CD4-positive, alpha-beta T cell treated with Interleukin-15 for 4 hours (primary cell): ENCODE measurements around the gene OR2S2.
A peak's percentile ranks its signal among the peaks of the same experiment; 100 is the strongest.
"Not testable (repeated sequence)": the region's sequence is repeated elsewhere in the genome, so short reads cannot be mapped to it uniquely, and the experiment has no call there.

Experiments
- DNase-seq: peaks from one replicate; pipeline ENCODE4 v3.0.0-alpha.2; 2020; ENCODE audit warnings: low spot score

The OR2S2 gene

DNA sequence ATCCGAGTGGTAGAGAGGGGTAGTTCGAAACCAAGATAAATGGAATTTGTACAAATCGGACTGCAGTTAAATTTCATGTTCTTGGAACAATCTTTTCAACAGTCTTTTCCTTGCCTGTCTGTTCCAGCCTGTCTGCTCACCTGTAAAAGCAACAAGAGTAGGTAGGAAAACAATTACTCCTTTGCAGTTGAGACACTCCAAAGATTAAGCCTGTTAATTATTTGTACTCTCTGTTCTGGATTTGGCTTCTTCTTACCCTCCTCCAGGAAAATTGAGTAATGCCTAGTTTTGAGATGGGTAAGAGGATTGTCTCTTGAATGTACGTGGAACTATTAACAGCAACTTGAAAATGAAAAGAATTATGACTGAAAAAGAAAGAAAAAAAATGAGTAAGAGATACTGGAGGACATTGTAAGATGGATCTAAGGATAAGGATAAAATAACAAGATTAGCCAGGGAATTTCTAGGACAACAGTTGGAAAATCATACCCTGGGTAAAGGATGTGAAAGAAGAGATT, 24.3 kb downstream of the OR2S2 start:
- DNase-seq: no peak

- DNase-seq: peak; percentile 3
Measured at GRCh38 chr9:35932735-35933134, 25.2 kb downstream of the OR2S2 start.

- no peak for DNase-seq
Measured at GRCh38 chr9:35930989-35931388, 27.0 kb downstream of the OR2S2 start.

DNA sequence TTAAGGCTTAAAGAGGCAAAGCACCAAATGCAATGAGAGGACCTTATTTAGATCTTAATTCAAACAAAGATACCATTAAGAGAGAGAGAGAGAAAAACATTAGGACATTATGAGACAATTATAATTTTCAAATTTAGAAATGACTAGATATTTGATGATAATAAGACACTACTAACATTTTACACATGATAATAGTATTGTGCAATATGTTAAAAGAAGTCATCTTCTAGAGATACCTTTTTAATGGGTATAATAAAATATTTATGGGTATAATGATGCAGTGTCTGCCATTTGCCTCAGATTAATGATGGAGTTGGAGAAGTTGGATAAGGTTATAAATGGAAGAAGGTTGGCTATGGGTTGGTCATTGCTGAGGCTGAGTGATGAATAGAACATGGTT, 27.4 kb downstream of the OR2S2 start:
- DNase-seq: no peak

DNA sequence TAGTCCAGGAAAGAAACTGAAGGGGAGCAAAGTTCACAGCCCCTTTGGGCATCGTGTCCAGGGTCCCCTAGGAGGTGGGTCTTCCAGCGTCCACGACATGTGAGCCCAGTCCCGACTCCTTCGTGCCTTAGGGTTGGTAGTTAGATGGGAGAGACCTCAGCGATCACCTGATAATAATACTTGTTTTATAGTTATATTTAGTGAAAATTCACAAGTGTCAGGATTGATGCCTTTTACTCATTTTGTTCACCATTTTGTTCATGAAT, 28.6 kb downstream of the OR2S2 start:
- DNase-seq: no peak

DNA sequence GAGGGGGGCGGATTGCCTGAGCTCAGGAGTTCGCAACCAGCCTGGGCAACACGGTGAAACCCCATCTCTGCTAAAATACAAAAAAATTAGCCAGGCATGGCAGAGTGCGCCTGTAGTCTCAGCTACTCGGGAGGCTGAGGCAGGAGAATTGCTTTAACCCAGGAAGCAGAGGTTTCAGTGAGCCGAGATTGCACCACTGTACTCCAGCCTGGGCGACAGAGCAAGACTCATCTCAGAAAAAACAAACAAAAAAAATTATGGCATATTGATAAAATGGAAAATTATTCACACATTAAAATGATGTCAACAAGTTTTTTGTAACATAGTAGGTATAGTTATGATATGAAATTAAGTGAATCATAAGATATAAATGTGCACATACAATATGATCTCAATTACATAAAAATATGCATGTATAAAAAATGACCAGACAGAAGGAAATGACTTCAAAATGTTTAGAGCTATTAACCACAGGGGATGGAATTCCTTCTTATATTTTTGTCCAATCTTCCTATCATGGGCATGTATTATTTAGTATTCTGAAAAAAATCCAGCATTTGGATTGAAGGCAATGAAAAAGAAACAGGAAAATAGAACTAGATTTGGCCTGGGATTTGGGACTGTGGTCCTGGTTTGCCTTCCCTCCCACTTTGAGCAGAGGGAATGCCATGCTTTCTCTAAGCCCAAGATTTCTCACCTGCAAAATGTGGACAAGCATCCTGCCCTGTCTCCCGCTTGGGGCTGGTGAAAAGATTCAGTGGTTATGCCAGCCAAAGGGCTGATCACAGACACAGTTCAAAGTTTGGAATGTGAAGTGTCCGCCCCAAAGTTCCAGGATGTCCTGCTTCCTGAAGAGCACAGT, 29.1 kb downstream of the OR2S2 start:
- DNase-seq: no peak

DNA sequence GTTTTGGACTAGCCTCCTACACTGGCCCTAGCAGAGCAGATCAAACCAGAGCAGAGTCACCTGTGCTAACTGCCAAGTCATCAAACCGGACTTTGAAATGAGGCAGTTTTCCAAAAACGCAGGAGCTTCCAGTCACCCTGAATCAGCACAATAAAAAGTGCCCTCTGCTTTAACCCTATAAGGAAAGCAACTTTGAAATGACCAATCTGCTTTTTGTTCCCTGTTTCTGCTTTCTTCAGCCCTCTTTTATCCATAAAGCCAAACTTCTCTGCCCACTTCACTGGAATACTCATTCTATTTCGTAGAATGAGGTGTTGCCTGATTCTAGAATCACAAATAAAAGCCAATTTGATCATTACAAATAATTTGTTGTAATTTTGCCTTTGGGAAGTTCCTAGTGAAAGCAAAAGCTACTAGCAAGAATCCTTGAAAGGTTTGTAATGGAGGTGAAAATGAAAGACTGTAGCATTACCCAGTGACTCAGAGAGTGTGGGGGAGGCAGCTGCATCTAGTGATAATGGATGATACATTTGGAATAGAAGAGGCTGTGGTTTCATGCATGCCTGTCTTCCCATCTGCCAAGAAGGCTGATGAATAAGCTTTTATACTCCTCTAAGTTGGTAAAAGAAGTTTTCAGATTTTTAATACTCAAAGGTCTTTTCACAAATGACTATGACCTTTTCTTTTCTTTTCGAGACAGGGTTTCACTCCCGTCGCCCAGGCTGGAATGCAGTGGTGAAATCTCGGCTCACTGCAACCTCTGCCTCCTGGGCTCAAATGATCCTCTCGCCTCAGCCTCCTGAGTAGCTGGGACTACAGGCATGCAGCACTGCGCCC, 33.8 kb downstream of the OR2S2 start:
- DNase-seq: no peak

DNA sequence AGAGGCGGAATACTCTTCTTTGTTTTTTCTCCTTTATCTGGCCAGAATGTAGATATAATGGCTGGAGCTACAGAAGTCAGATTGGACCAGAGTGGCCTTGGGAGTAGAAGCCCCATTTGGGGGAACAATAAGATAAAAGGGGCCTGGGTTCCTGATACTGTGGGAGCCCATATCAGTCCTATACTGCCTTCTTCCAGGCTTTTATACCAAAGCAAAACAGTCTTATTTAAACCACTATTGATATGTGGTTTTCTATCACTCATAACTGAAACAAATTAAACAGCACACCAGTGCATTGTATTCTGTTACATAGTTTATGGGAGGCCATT, 34.4 kb downstream of the OR2S2 start:
- DNase-seq: no peak

- no peak for DNase-seq
Measured at GRCh38 chr9:35920051-35920620, 37.8 kb downstream of the OR2S2 start.

DNA sequence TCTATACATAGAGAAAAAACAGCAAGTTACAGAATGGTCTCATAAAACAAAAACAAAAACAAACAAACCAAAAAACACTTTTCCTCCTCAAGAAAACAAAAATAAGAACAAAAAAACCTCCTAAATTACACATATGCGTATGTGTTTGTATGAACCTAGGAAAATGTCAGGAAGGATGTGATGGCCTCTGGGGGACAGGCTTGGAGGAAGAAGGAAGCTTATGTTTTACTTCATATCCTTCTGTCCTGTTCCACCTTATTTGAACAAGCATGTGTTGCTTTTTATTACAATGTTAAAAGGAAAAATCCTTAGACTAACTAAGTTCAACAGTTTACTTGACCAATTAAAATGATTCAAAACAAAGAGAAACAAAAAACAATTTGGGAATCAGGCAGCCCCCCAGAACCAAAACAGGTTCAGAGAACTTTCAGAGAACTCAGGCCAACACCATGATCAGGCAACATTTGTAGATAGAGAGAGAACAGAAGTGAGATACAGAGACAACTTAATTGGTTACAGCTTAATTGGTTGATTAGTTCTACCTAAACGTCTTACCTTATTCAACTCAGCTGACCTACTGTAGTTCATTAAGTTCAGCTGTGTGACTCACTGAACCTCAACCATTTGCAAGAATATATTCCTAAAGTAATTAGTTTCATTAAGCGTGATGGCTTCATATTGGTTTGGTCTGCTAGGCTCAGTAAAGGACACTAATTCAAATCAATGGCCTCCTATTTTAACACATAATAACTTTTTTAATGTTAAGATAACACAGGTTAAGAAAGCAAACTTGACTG, 38.5 kb downstream of the OR2S2 start:
- DNase-seq: no peak

DNA sequence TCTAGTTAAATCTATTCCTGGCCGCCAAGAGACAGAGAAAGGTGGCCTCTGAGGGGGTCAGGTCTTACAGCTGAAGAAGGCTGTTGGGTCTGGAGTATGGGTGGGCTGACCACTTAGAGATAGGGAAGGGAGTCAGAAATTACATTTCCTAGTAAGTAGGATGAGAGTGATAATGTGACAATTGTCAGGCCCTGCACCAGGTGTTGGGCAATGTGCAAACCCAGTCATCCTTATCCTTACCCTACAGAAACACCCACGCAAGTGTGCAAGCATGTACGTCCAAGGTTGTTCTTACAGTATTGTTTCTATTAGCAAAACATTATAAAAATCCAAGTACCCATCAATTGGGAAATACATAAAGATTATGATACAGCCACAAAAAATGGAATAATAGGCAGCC, 39.2 kb downstream of the OR2S2 start:
- DNase-seq: no peak

DNA sequence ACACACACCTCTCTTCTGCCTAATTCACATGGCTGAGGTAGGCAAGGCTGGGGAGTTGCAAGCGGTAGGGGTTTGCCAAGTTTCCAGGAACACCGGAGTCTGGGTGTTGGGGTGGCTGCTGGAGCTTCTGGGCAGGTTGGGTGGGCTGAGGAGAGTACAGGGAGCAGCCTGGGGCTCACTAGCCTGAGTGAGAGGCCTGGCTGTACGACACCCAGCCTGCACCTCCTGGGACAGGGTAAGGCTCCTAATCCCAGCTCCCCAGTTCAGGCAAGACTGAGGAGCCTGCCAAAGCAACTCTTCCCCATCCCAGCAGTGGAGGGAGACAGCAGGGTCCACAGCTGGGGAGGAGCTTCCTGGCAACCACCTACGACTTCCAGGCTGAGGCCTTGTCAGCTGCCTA, 40.7 kb downstream of the OR2S2 start:
- no peak for DNase-seq

DNA sequence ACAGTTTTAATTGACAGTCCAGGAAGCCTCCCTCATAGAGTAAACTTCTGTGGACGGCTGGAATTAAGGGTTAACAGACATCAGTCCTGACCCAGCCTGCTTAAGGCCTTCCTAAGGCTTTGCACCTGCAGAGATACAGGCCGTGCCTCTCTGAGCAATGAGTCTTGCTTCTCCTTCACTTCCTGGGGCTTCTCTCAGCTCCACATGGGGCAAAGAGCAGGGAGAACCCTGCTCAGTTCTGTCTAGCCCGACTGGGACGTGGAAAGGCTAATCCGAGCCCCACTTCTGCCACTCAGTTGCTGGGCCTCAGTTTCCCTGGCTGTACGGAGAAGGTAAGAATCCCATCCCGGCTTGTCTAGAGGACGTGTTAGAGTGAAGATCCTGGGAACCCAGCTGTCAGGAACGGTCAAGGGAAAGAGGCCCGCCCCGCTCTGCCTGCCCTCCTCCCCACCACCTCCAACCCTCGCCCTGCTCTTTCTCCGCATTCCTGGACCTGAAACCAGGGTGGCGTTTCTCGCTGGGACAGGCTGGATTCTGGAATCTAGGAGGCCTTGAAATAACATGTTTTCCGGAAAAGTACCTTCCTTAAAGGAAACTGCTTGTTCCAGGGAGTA, 42.2 kb downstream of the OR2S2 start:
- DNase-seq: no peak

GRCh38 chr9:35914301-35914807, 43.6 kb downstream of the OR2S2 start:
- DNase-seq: peak; percentile 2

GRCh38 chr9:35913429-35913828, 44.5 kb downstream of the OR2S2 start:
- not testable (repeated sequence) for DNase-seq

GRCh38 chr9:35912791-35913400, 45.1 kb downstream of the OR2S2 start:
- no peak for DNase-seq

GRCh38 chr9:35911690-35912089, 46.3 kb downstream of the OR2S2 start:
- DNase-seq: no peak

- peak; percentile 52 for DNase-seq
Measured at GRCh38 chr9:35910613-35911359, 47.2 kb downstream of the OR2S2 start.

DNA sequence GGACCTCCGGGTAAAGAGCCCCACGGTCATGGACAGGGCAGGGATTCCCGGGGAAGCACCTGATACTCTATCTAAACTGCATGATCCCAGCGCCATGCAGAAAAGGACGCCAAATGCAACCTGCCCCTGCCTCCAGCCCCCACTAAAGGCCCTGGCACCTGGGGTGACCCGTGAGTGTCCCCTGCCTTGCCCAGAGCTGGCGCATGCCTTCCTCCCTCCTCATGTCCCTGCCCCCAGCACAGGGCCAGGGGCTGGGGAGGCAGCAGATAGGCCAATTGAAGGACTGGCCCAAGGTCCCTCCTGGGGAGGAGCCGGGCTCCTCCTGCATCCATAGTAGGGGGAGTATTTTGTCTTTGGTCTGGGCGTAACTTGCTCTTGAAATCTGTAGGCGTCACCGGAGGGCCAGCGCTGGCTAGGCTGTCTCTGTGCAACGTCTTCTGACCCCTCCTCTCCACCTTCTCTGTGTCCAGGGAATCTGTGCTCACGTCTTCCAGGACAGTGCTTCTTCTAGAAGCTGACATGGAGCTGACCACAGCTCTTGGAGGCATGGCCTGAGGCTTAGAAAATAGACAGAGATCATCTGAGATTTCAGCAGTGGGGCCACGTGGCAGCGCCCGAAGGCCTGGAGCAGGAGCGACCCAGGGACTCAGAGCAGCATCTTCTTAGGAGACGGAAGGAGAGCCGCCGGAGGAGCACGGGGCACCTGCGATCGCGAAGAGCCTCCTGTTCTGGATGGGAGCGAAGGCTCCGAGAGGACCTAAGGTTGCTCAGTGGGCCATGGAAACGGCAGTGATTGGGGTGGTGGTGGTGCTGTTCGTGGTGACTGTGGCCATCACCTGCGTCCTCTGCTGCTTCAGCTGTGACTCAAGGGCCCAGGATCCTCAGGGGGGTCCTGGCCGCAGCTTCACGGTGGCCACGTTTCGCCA, 48.0 kb downstream of the OR2S2 start:
- DNase-seq: no peak
